NB4 (cell line): ENCODE results near the gene LIF.

Source experiments
- POLR2A ChIP-seq: IDR thresholded peaks from 2 replicates; pipeline ENCODE4 v1.6.1; 2011; ENCODE audit warnings: mild to moderate bottlenecking; ENCODE audit not compliant: insufficient read length; ENCODE audit errors: extremely low read depth
- TF ChIP-seq, protein P1 (sequence below): IDR thresholded peaks from one replicate; pipeline ENCODE4 v1.5.1; 2012; ENCODE audit warnings: low read depth, low read length
- TF ChIP-seq, protein P2 (sequence below): IDR thresholded peaks from 2 replicates; pipeline ENCODE4 v1.6.1; 2011; ENCODE audit warnings: low read depth, low read length

DNA sequence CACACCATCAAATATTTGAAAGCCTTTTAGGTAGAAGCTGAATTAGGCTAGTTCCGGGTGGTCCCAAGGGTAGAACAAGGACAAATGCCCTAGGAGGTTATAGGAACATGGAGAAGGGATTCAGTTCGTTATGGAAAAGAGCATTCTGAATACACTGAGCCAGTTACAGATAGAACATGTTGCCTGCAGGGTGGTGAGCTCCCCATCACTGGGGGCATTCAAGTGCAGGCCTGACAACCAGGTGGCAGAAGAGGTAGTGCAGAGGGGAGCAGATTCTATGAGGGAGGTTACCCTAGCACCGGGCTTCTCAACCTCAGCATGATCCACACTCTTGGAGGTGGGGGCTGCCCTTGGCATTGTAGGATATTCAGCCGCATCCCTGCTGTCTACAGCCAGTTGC, 24.2 kb downstream of the LIF start:
- TF ChIP-seq, protein P1, sequence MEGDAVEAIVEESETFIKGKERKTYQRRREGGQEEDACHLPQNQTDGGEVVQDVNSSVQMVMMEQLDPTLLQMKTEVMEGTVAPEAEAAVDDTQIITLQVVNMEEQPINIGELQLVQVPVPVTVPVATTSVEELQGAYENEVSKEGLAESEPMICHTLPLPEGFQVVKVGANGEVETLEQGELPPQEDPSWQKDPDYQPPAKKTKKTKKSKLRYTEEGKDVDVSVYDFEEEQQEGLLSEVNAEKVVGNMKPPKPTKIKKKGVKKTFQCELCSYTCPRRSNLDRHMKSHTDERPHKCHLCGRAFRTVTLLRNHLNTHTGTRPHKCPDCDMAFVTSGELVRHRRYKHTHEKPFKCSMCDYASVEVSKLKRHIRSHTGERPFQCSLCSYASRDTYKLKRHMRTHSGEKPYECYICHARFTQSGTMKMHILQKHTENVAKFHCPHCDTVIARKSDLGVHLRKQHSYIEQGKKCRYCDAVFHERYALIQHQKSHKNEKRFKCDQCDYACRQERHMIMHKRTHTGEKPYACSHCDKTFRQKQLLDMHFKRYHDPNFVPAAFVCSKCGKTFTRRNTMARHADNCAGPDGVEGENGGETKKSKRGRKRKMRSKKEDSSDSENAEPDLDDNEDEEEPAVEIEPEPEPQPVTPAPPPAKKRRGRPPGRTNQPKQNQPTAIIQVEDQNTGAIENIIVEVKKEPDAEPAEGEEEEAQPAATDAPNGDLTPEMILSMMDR: no peak
- no peak for TF ChIP-seq POLR2A
- TF ChIP-seq, protein P2, sequence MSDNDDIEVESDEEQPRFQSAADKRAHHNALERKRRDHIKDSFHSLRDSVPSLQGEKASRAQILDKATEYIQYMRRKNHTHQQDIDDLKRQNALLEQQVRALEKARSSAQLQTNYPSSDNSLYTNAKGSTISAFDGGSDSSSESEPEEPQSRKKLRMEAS: no peak
